ENCODE measurements around the gene EIF5A. TPM values are rescaled to one million over a fixed set of nuclear protein-coding genes. Genes with fewer than 3 reads are reported as not detected.
"Not testable (repeated sequence)": the region's sequence is repeated elsewhere in the genome, so short reads cannot be mapped to it uniquely, and the experiment has no call there.

EIF5A gene
- total RNA-seq, 3 donors from 2014 or later (not counting 1 experiment from before 2014, with no cell fraction given): 483 to 608 (median 492) TPM

DNA sequence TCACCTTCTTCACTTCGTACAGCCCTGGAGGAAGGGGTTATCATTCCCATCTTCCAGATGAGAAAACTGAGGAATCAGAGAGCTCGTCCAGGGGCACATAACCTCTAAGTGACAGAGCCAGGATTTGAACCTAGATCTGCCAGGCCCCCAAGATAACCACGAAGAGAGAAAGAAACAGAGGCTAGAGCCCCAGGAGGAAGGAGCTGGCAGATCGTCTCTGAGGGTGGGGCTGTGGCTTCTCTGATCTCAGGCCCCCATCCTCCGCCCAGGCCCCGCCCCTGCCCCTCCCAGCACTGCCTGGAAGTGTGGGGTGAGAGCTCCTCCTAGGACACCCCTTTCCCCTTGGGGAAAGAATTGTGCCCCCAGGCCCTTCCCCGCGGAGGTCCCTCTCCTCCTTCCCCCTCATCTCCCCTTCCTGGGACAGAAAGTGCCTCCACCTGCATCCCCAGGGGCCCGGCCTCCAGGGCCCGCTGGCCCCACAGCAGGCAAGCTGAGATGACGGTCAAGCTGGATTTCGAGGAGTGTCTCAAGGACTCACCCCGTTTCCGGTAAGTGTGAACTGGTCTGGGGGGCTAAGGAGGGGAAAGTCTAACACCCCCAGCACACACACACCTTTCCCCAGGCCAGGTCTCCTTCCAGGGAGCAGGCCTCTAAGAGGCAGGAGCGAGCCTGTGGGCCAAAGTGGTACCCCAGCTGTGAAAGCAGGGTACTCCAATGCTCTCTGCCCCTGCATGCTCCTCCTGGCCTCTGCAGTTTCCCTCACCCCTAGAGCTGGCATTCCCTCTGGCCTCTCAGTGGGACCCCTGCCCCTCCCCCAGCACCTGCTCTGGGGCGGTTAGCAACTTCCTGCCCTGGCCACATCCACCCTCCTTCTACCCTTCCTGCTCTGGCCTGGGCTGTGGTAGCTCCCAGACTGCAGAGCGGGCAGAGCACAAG lies 29.1 kb downstream of the EIF5A start, which contains the start of gene ACAP1:
Gene ACAP1 (plus strand): TSS at position 290 of the 936 bp plus-strand sequence. CDS start 206 bp downstream, at position 496.
- Histone ChIP-seq H3K27me3 (ENCODE audit: control insufficient read depth, insufficient read depth, low read length) (no peaks in the 10 kb centered on the region), H3K9me3 (ENCODE audit: control insufficient read depth, insufficient read depth, low read length) (no peaks in the 10 kb centered on the region), H3K27ac (ENCODE audit: low read length) (peak within 1 kb of the TSS; percentile 75), H3K36me3 (ENCODE audit: control insufficient read depth, insufficient read depth, low read length) (peaks cover 30% of the 10 kb centered on the region), H3K4me3 (ENCODE audit: low read length) (peak within 1 kb of the TSS; percentile 87), H3K4me1 (ENCODE audit: control insufficient read depth, insufficient read depth, low read length) (peaks cover 66% of the 10 kb centered on the region)
- DNase-seq (peak; percentile 45 to 89), ATAC-seq (peak; percentile 93)
- no peaks in the 10 kb centered on the region for H3K9me3 Mint-ChIP-seq
- TF ChIP-seq, protein P1, sequence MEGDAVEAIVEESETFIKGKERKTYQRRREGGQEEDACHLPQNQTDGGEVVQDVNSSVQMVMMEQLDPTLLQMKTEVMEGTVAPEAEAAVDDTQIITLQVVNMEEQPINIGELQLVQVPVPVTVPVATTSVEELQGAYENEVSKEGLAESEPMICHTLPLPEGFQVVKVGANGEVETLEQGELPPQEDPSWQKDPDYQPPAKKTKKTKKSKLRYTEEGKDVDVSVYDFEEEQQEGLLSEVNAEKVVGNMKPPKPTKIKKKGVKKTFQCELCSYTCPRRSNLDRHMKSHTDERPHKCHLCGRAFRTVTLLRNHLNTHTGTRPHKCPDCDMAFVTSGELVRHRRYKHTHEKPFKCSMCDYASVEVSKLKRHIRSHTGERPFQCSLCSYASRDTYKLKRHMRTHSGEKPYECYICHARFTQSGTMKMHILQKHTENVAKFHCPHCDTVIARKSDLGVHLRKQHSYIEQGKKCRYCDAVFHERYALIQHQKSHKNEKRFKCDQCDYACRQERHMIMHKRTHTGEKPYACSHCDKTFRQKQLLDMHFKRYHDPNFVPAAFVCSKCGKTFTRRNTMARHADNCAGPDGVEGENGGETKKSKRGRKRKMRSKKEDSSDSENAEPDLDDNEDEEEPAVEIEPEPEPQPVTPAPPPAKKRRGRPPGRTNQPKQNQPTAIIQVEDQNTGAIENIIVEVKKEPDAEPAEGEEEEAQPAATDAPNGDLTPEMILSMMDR (IDR thresholded peaks at IDR 0.05): no peak
- H3K27me3 Mint-ChIP-seq (ENCODE audit: low read depth in 2 of 2): no peaks in the 10 kb centered on the region
- WGBS (ENCODE audit: insufficient coverage): under 1% methylated on average over 16 of the region's 17 CpGs
- no peaks in the 10 kb centered on the region for H3K36me3 Mint-ChIP-seq
- H3K4me3 Mint-ChIP-seq: peak within 1 kb of the TSS; percentile 92
- intact Hi-C loops (cut with micrococcal nuclease): no loop called here
- peak within 1 kb of the TSS; percentile 85 to 91 for H3K27ac Mint-ChIP-seq
- peaks cover 28 to 43% of the 10 kb centered on the region in 2 donors for H3K4me1 Mint-ChIP-seq

DNA sequence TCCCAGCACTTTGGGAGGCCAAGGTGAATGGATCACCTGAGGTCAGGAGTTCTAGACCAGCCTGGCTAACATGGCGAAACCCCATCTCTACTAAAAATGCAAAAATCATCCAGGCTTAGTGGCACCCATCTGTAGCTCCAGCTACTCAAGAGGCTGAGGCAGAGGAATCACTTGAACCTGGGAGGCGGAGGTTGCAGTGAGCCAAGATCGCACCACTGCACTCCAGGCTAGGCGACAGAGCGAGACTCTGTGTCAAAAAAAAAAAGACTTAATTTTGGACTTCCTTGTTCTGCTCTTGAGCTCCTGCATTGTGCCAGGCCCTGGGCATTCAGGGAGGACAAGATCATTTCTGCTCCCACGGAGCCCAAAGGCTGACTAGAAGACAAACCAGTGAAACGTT lies 30.2 kb downstream of the EIF5A start:
- ATAC-seq; H3K36me3 Mint-ChIP-seq; H3K9me3 Mint-ChIP-seq; H3K27me3 ChIP-seq (ENCODE audit: control insufficient read depth, insufficient read depth, low read length); DNase-seq; H3K27me3 Mint-ChIP-seq (ENCODE audit: low read depth in 2 of 2); H3K9me3 ChIP-seq (ENCODE audit: control insufficient read depth, insufficient read depth, low read length); intact Hi-C loops (cut with micrococcal nuclease): not testable (repeated sequence)
- Histone ChIP-seq H3K4me1 (ENCODE audit: control insufficient read depth, insufficient read depth, low read length) (peaks cover 63% of the 10 kb centered on the region), H3K36me3 (ENCODE audit: control insufficient read depth, insufficient read depth, low read length) (peaks cover 40% of the 10 kb centered on the region), H3K27ac (ENCODE audit: low read length) (peak overlapping the region; percentile 75), H3K4me3 (ENCODE audit: low read length) (peak overlapping the region; percentile 87)
- Mint-ChIP-seq H3K27ac (peak overlapping the region; percentile 85 to 91), H3K4me3 (peak overlapping the region; percentile 92), H3K4me1 (peaks cover 28 to 45% of the 10 kb centered on the region in 2 donors)
- WGBS (ENCODE audit: insufficient coverage): 25% methylated on average over 7 of the region's 7 CpGs

DNA sequence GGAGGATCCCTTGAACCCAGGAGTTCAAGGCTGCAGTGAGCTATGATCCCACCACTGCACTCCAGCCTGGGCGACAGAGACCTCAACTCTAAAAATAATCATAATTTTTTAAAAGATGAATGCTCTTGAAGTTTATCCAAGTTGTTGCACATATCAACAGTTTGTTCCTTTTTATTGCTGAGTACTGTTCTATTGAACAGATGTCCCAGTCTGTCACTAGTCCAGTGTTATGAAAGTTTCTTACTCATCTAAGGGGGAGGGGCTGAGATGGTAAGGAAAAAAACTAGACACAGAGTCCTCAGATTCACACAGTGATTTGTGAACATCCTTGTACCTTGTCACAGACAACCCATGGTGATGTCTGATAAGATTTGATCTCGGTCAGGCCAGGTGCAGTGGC lies 32.8 kb downstream of the EIF5A start:
- Histone ChIP-seq H3K27me3 (ENCODE audit: control insufficient read depth, insufficient read depth, low read length) (no peaks in the 10 kb centered on the region), H3K9me3 (ENCODE audit: control insufficient read depth, insufficient read depth, low read length) (no peaks in the 10 kb centered on the region), H3K4me1 (ENCODE audit: control insufficient read depth, insufficient read depth, low read length) (peaks cover 56% of the 10 kb centered on the region), H3K4me3 (ENCODE audit: low read length) (no peak overlapping the region), H3K27ac (ENCODE audit: low read length) (no peak overlapping the region), H3K36me3 (ENCODE audit: control insufficient read depth, insufficient read depth, low read length) (peaks cover 63% of the 10 kb centered on the region)
- Mint-ChIP-seq H3K4me1 (peaks cover 27 to 45% of the 10 kb centered on the region in 2 donors), H3K4me3 (no peak overlapping the region), H3K27me3 (ENCODE audit: low read depth in 2 of 2) (no peaks in the 10 kb centered on the region), H3K9me3 (no peaks in the 10 kb centered on the region), H3K27ac (peak overlapping the region; percentile 29 to 47), H3K36me3 (no peaks in the 10 kb centered on the region)
- intact Hi-C loops (cut with micrococcal nuclease): no loop called here
- ATAC-seq (no peak), DNase-seq (no peak)
- TF ChIP-seq, protein P1 (IDR thresholded peaks at IDR 0.05): no peak
- WGBS (ENCODE audit: insufficient coverage): 100% methylated on average over 2 of the region's 2 CpGs

DNA sequence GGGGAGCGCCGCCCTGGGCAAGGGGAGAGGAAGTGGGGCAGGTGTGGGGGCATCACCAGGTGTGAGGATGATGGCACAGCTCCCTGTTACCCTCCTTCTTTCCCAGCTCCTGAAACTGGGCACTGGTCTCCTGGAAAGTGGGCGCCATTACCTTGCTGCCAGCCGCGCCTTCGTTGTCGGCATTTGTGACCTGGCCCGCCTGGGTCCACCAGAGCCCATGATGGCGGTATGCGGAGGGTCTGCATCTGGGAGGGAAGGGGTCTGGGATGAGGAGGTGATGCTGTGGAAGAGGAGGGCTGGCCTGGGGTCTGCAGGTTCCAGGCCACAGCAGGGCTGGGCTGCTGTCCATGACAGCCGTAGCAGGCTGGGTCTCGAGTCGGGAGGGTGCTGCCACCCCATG lies 34.4 kb downstream of the EIF5A start:
- WGBS (ENCODE audit: insufficient coverage): 97% methylated on average over 13 of the region's 13 CpGs

More for the DNA sequence above, 34.4 kb downstream of the EIF5A start:
- Mint-ChIP-seq H3K36me3 (no peaks in the 10 kb centered on the region), H3K27me3 (ENCODE audit: low read depth in 2 of 2) (no peaks in the 10 kb centered on the region), H3K27ac (peak overlapping the region in 1 of 2 donors; percentile 83), H3K4me1 (peaks cover 17 to 30% of the 10 kb centered on the region in 2 donors), H3K4me3 (no peak overlapping the region), H3K9me3 (no peaks in the 10 kb centered on the region)
- Histone ChIP-seq H3K4me1 (ENCODE audit: control insufficient read depth, insufficient read depth, low read length) (peaks cover 39% of the 10 kb centered on the region), H3K9me3 (ENCODE audit: control insufficient read depth, insufficient read depth, low read length) (no peaks in the 10 kb centered on the region), H3K27ac (ENCODE audit: low read length) (no peak overlapping the region), H3K4me3 (ENCODE audit: low read length) (no peak overlapping the region), H3K27me3 (ENCODE audit: control insufficient read depth, insufficient read depth, low read length) (no peaks in the 10 kb centered on the region), H3K36me3 (ENCODE audit: control insufficient read depth, insufficient read depth, low read length) (peaks cover 77% of the 10 kb centered on the region)
- intact Hi-C loops (cut with micrococcal nuclease): no loop called here
- ATAC-seq (no peak), DNase-seq (no peak)
- TF ChIP-seq, protein P1 (IDR thresholded peaks at IDR 0.05): no peak
